ACC112 (cell line): ENCODE results near the gene LDB3.
A peak's percentile ranks its signal among the peaks of the same experiment; 100 is the strongest.

Experiments
- H2AFZ ChIP-seq: fragments of 200-600 bp; sonication (generic); one replicate; pipeline ENCODE4 v1.6.0; 2017; ENCODE audit warnings: antibody characterized with exemption, low read length; ENCODE audit not compliant: unreplicated experiment
- H3K27ac ChIP-seq: fragments of 200-600 bp; sonication (generic); 2 replicates; pipeline ENCODE4 v1.5.1; 2014; ENCODE audit warnings: low read depth, mild to moderate bottlenecking, antibody characterized with exemption, low read length, moderate library complexity
- H3K27me3 ChIP-seq: fragments of 200-600 bp; sonication (generic); 2 replicates; pipeline ENCODE4 v1.6.1; 2014; ENCODE audit warnings: mild to moderate bottlenecking, antibody characterized with exemption, low read length, moderate library complexity, mixed read lengths; ENCODE audit not compliant: insufficient read depth
- H3K36me3 ChIP-seq: fragments of 200-600 bp; sonication (generic); 2 replicates; pipeline ENCODE4 v1.6.1; 2016; ENCODE audit warnings: mild to moderate bottlenecking, antibody characterized with exemption, low read length, moderate library complexity, mixed read lengths; ENCODE audit not compliant: insufficient read depth
- H3K4me1 ChIP-seq: fragments of 200-600 bp; sonication (generic); one replicate; pipeline ENCODE4 v1.6.1; 2016; ENCODE audit warnings: low read length, mixed read lengths; ENCODE audit not compliant: insufficient read depth, unreplicated experiment, control insufficient read depth
- H3K4me3 ChIP-seq: fragments of 200-600 bp; sonication (generic); 2 replicates; pipeline ENCODE4 v1.5.1; 2014; ENCODE audit warnings: mild to moderate bottlenecking, low read depth, low read length
- H3K79me2 ChIP-seq: fragments of 200-600 bp; sonication (generic); one replicate; pipeline ENCODE4 v1.6.0; 2016; ENCODE audit warnings: low read length; ENCODE audit not compliant: control insufficient read depth, unreplicated experiment, insufficient read depth

Gene LDB3

GRCh38 chr10:86753638-86754434, 85.5 kb downstream of the LDB3 start:
- H3K79me2 ChIP-seq = peaks cover 55% of the 10 kb centered on the region
- H3K4me1 ChIP-seq = peaks cover 9% of the 10 kb centered on the region
- peak overlapping the region; percentile 86; the same call in 1 of the 2 replicates for H3K4me3 ChIP-seq
- no peaks in the 10 kb centered on the region for H3K36me3 ChIP-seq
- no peaks in the 10 kb centered on the region for H3K27me3 ChIP-seq
- no peak overlapping the region for H3K27ac ChIP-seq
- H2AFZ ChIP-seq = no peak overlapping the region

GRCh38 chr10:86755454-86755739, 87.1 kb downstream of the LDB3 start:
- H2AFZ ChIP-seq = peak overlapping the region; percentile 90
- H3K4me3 ChIP-seq = peak overlapping the region; percentile 86
- peak overlapping the region; percentile 87 for H3K27ac ChIP-seq
- H3K27me3 ChIP-seq = no peaks in the 10 kb centered on the region
- peaks cover 9% of the 10 kb centered on the region for H3K4me1 ChIP-seq
- H3K36me3 ChIP-seq = no peaks in the 10 kb centered on the region
- peaks cover 69% of the 10 kb centered on the region for H3K79me2 ChIP-seq

GRCh38 chr10:86755740-86756510, 87.6 kb downstream of the LDB3 start:
- Histone ChIP-seq H3K79me2 (peaks cover 75% of the 10 kb centered on the region), H3K4me1 (peaks cover 9% of the 10 kb centered on the region), H3K27me3 (no peaks in the 10 kb centered on the region), H2AFZ (peak overlapping the region; percentile 90), H3K36me3 (no peaks in the 10 kb centered on the region), H3K4me3 (peak overlapping the region; percentile 86), H3K27ac (peak overlapping the region; percentile 87)

- peak within 1 kb of the TSS; percentile 87 for H3K27ac ChIP-seq
- H3K36me3 ChIP-seq = no peaks in the 10 kb centered on the region
- H3K4me1 ChIP-seq = peaks cover 9% of the 10 kb centered on the region
- no peaks in the 10 kb centered on the region for H3K27me3 ChIP-seq
- peaks cover 77% of the 10 kb centered on the region for H3K79me2 ChIP-seq
- peak within 1 kb of the TSS; percentile 90 for H2AFZ ChIP-seq
- H3K4me3 ChIP-seq = peak within 1 kb of the TSS; percentile 94
These were observed 88.3 kb downstream of the LDB3 start, which contains the start of gene BMPR1A for GRCh38 chr10:86756511-86757112. BMPR1A (plus strand) TSS chr10:86756619; CDS start chr10:86876019, 119,400 bp downstream.

GRCh38 chr10:86757113-86757972, 89.0 kb downstream of the LDB3 start:
- Histone ChIP-seq H3K4me1 (peaks cover 9% of the 10 kb centered on the region), H3K79me2 (peaks cover 84% of the 10 kb centered on the region), H3K27me3 (no peaks in the 10 kb centered on the region), H3K27ac (peak overlapping the region; percentile 38), H3K4me3 (peak overlapping the region; percentile 94), H2AFZ (peak overlapping the region; percentile 80), H3K36me3 (no peaks in the 10 kb centered on the region)

GRCh38 chr10:86758189-86759072, 90.1 kb downstream of the LDB3 start:
- no peaks in the 10 kb centered on the region for H3K36me3 ChIP-seq
- H3K27me3 ChIP-seq = no peaks in the 10 kb centered on the region
- peaks cover 6% of the 10 kb centered on the region for H3K4me1 ChIP-seq
- H2AFZ ChIP-seq = peak overlapping the region; percentile 80
- H3K27ac ChIP-seq = no peak overlapping the region; the same call in 1 of the 2 replicates
- H3K79me2 ChIP-seq = peaks cover 84% of the 10 kb centered on the region
- peak overlapping the region; percentile 94 for H3K4me3 ChIP-seq

- H3K4me1 ChIP-seq = no peaks in the 10 kb centered on the region
- peak overlapping the region; percentile 94 for H3K4me3 ChIP-seq
- H2AFZ ChIP-seq = peak overlapping the region; percentile 17
- H3K27ac ChIP-seq = peak overlapping the region; percentile 14; the same call in 1 of the 2 replicates
- H3K79me2 ChIP-seq = peaks cover 83% of the 10 kb centered on the region
- H3K36me3 ChIP-seq = no peaks in the 10 kb centered on the region
- no peaks in the 10 kb centered on the region for H3K27me3 ChIP-seq
These were observed 90.9 kb downstream of the LDB3 start for GRCh38 chr10:86759073-86759672.

- Histone ChIP-seq H3K4me3 (no peak overlapping the region), H3K36me3 (no peaks in the 10 kb centered on the region), H3K79me2 (peaks cover 84% of the 10 kb centered on the region), H3K4me1 (no peaks in the 10 kb centered on the region), H3K27ac (no peak overlapping the region), H3K27me3 (no peaks in the 10 kb centered on the region), H2AFZ (no peak overlapping the region)
These were observed 95.1 kb downstream of the LDB3 start for GRCh38 chr10:86763404-86763803.

- peaks cover 3% of the 10 kb centered on the region for H3K4me1 ChIP-seq
- H2AFZ ChIP-seq = no peak overlapping the region
- H3K27me3 ChIP-seq = no peaks in the 10 kb centered on the region
- no peaks in the 10 kb centered on the region for H3K36me3 ChIP-seq
- no peak overlapping the region for H3K4me3 ChIP-seq
- no peak overlapping the region for H3K27ac ChIP-seq
- H3K79me2 ChIP-seq = peaks cover 85% of the 10 kb centered on the region
These were observed 97.2 kb downstream of the LDB3 start for GRCh38 chr10:86765548-86765947.
